ENCODE measurements around the gene DEFB114.

The DEFB114 gene

DNA sequence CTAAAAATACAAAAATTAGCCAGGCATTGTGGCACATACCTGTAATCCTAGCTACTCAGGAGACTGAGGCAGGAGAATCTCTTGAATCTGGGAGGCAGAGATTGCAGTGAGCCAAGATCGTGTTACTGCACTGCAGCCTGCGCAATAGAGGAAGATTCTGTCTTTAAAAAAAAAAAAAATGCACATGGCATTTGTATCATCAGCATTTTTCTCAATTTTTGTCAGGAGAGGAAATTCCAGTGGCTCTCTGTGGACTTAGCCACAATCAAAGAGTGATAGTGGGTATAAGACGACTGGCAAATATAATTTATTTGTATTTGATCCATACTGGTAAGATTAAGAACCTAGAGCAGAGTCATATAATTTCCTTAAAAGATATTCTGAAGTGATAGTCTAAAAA is 28.6 kb downstream of the DEFB114 start:
- no peaks in the 10 kb centered on the region for H3K36me3 Mint-ChIP-seq (ENCODE audit: low read depth)
- no peaks in the 10 kb centered on the region for H3K9me3 Mint-ChIP-seq
- TF ChIP-seq CTCF (IDR thresholded peaks at IDR 0.05; ENCODE audit: unreplicated experiment in 3 of 3), result no peak
- no peak overlapping the region for H3K27ac Mint-ChIP-seq
- H3K4me3 Mint-ChIP-seq, result no peak overlapping the region
- H3K27me3 Mint-ChIP-seq (ENCODE audit: low read depth), result no peaks in the 10 kb centered on the region
- no peaks in the 10 kb centered on the region for H3K4me1 Mint-ChIP-seq

GRCh38 chr6:49934770-49935169 is 29.2 kb downstream of the DEFB114 start:
- no peak overlapping the region for H3K27ac Mint-ChIP-seq
- no peak for TF ChIP-seq CTCF (IDR thresholded peaks at IDR 0.05; ENCODE audit: unreplicated experiment in 3 of 3)
- no peaks in the 10 kb centered on the region for H3K36me3 Mint-ChIP-seq (ENCODE audit: low read depth)
- no peaks in the 10 kb centered on the region for H3K4me1 Mint-ChIP-seq
- no peaks in the 10 kb centered on the region for H3K9me3 Mint-ChIP-seq
- no peaks in the 10 kb centered on the region for H3K27me3 Mint-ChIP-seq (ENCODE audit: low read depth)
- no peak overlapping the region for H3K4me3 Mint-ChIP-seq

DNA sequence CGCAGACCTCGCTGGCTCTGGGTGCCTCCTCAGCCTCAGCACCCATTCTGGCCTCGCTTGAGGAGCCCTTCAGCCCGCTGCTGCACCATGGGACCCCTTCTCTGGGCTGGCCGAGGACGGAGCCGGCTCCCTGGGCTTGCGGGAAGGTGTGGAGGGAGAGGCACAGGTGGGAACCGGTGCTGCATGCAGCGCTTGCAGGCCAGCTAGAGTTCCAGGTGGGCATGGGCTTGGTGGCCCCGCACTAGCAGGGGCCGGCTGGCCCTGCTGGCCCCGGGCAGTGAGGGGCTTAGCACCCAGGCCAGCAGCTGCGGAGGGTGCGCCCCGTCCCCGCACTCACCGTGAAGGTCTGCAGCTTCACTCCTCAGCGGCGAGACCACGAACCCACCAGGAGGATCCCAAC is 30.4 kb downstream of the DEFB114 start:
- no peak overlapping the region for H3K4me3 Mint-ChIP-seq
- H3K36me3 Mint-ChIP-seq (ENCODE audit: low read depth), result no peaks in the 10 kb centered on the region

DNA sequence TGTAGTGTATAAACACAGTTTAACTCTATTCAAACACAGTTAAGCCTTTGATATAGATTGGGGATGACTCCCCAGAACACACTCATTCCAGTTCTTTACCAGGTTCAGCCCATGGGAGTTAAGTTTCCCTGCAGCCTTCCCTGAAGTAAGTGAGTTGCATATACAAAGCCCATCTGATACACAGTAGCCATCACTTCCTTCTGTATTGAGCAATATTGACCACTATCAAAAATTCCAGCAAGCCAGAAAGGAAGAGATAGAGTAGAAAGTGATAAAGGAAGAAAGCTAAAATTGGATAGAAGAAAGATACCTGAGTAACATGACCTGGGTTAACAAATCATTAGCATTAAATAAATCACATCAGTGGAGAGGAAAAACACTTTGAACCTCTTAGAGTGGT is 34.6 kb downstream of the DEFB114 start:
- Mint-ChIP-seq H3K36me3 (ENCODE audit: low read depth) (no peaks in the 10 kb centered on the region), H3K9me3 (no peaks in the 10 kb centered on the region), H3K4me3 (no peak overlapping the region), H3K27ac (no peak overlapping the region), H3K4me1 (peaks cover 5% of the 10 kb centered on the region), H3K27me3 (ENCODE audit: low read depth) (no peaks in the 10 kb centered on the region)
- TF ChIP-seq CTCF (IDR thresholded peaks at IDR 0.05; ENCODE audit: unreplicated experiment in 3 of 3), result no peak

More for the DNA sequence above, 30.4 kb downstream of the DEFB114 start:
- Mint-ChIP-seq H3K4me1 (no peaks in the 10 kb centered on the region), H3K9me3 (no peaks in the 10 kb centered on the region), H3K27me3 (ENCODE audit: low read depth) (no peaks in the 10 kb centered on the region), H3K27ac (no peak overlapping the region)
- TF ChIP-seq CTCF (IDR thresholded peaks at IDR 0.05; ENCODE audit: unreplicated experiment in 3 of 3), result no peak

- no peak for TF ChIP-seq CTCF (IDR thresholded peaks at IDR 0.05; ENCODE audit: unreplicated experiment in 3 of 3)
- Mint-ChIP-seq H3K27me3 (ENCODE audit: low read depth) (no peaks in the 10 kb centered on the region), H3K9me3 (no peaks in the 10 kb centered on the region), H3K36me3 (ENCODE audit: low read depth) (no peaks in the 10 kb centered on the region), H3K4me3 (no peak overlapping the region), H3K27ac (no peak overlapping the region), H3K4me1 (peaks cover 5% of the 10 kb centered on the region)
Observed at GRCh38 chr6:49923826-49924225, 40.1 kb downstream of the DEFB114 start.

DNA sequence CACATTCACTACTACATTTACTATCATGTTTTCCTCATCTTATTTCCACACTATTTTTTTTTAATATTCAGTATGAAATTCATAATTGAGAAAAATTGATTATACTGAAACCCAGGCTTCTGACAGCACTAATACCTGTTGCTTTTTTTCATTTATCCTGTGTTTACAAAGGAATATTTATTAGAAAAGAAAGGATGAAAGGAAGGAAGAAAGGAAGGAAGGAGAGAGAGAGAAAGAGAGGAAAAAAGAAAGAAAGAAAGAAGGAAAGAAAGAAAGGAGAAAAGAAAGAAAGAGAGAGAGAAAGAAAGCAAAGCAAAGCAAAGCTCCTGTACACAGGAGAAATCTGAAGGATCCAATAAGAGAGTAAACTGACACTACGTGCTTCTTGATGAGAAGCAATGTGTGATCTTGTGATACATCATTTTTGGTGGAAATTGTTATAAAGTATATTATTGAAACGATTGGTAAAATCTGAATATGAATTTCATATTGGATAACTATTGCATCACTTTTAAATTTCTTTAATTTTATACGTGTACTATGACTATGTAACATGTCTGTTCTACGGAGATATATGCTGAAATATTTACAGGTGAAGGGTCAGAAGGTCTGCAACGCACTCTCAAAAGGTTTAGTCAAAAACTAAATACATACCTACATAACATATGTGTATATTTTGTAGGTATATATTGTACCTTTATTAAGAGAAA is 43.9 kb downstream of the DEFB114 start:
- Mint-ChIP-seq H3K4me3 (no peak overlapping the region), H3K27me3 (ENCODE audit: low read depth) (no peaks in the 10 kb centered on the region), H3K36me3 (ENCODE audit: low read depth) (no peaks in the 10 kb centered on the region), H3K27ac (no peak overlapping the region), H3K4me1 (peaks cover 1% of the 10 kb centered on the region), H3K9me3 (no peaks in the 10 kb centered on the region)
- no peak for TF ChIP-seq CTCF (IDR thresholded peaks at IDR 0.05; ENCODE audit: unreplicated experiment in 3 of 3)

Data from nephron (organoid).